GM12874 (cell line): ENCODE measurements around the gene RASAL3.

ENCODE experiments used
- TF ChIP-seq, protein P1 (sequence below): IDR thresholded peaks from 2 replicates; pipeline ENCODE4 v1.5.1; 2011; ENCODE audit warnings: low read depth, mild to moderate bottlenecking, control low read depth, low read length, moderate library complexity; ENCODE audit not compliant: insufficient read depth

The RASAL3 gene

GRCh38 chr19:15426485-15427349, 37.6 kb downstream of the RASAL3 start:
- TF ChIP-seq, protein P1, sequence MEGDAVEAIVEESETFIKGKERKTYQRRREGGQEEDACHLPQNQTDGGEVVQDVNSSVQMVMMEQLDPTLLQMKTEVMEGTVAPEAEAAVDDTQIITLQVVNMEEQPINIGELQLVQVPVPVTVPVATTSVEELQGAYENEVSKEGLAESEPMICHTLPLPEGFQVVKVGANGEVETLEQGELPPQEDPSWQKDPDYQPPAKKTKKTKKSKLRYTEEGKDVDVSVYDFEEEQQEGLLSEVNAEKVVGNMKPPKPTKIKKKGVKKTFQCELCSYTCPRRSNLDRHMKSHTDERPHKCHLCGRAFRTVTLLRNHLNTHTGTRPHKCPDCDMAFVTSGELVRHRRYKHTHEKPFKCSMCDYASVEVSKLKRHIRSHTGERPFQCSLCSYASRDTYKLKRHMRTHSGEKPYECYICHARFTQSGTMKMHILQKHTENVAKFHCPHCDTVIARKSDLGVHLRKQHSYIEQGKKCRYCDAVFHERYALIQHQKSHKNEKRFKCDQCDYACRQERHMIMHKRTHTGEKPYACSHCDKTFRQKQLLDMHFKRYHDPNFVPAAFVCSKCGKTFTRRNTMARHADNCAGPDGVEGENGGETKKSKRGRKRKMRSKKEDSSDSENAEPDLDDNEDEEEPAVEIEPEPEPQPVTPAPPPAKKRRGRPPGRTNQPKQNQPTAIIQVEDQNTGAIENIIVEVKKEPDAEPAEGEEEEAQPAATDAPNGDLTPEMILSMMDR, result no peak

DNA sequence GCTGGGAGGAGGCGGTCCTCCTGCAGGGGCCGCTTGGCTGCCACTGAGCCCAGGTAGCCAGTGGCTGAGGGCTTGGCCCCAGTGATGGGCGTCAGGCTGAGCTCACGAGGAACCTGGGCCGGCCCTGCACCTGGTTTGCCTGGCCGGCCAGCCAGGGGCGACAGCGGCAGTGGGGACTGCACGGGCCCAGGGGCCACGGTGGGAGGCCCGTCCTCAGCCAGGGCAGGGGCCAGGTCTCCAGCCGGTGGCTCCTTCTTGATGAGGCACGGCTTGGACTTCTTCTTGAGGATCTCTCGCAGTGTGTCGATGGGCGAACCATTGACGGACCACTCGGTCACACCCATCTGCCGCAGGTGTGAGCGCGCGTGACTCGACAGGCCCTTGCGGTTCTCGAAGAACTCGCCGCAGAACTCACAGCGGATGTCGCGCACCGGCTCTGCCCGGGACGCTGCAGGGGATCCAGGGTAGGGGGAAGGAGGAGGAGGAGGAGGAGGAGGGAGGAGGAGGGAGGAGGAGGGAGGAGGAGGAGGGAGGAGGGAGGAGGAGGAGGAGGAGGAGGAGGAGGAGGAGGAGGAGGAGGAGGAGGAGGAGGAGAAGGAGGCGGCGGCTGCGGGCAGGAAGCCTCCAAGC, 38.9 kb downstream of the RASAL3 start:
- TF ChIP-seq, protein P1, result no peak

GRCh38 chr19:15424692-15425272, 39.6 kb downstream of the RASAL3 start:
- TF ChIP-seq, protein P1, result no peak

- TF ChIP-seq, protein P1, result no peak
Measured at GRCh38 chr19:15424121-15424520, 40.2 kb downstream of the RASAL3 start.

DNA sequence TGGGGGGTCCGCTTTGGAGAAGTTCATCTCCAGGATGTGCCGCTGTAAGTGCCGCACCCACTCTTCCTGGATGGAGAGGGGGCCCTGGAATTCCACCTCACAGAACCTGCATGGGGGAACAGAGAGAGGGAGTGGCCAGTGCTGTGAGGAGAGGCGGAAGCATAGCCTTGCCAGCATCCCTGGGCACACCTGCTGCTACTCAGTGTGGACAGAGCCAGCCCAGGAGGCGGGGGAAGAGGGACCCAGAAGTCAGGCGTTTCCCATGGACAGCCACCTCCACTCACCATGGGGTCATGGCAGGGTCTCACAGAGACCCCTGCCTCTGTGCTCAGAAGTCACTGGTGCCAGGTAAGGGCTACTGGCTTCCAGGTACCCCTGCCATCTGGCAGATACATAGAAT, 41.2 kb downstream of the RASAL3 start:
- TF ChIP-seq, protein P1, result no peak

DNA sequence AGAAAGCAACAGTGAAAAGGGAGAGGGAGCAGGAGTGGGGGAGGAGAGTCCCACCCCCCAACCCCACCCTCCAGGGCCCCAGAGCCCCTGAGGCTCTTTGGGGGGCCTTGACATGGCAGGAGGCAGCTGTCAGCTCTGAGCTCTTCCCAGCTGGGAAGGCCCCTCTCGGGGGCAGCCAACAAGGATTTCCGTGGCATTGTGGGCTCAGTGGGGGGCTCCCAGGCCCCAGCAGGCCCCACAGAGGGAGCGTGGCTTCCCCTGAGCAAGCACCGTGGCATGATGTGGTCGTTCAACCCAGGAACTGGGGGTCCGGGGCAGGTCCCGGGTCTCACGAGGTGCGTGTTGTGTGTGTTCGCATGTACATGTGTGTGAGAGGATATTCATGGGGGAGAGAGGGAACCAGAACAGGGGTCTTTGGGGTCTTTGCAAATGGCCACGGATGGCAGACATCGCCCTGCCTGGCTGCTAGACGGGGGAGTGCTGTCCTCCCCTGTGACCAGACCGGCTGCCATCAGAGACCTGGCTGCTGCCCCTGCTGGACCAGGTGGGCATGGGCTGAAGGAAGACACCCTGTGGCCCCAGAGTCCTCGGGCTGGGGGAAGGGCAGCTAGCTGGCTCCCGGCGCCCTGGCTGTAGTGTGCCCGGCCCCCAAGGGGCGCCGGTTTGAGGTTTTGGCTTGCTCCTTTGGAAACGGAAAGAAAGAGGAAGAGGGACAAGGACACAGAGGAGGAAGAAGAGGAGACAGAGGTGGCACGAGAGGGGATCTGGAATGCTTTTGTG, 41.9 kb downstream of the RASAL3 start:
- TF ChIP-seq, protein P1, result no peak
